ENCODE measurements around the gene STARD10. TPM values are rescaled to one million over a fixed set of nuclear protein-coding genes. Genes with fewer than 3 reads are reported as not detected.

STARD10 gene
- total and polyA plus RNA-seq, 9 of the 15 experiments (the other 6 are each of a cell fraction or from before 2014, with no cell fraction given), result 0.15 to 52.9 (median 32.3) TPM

- TF ChIP-seq PRDM10 (IDR thresholded peaks at IDR 0.05; ENCODE audit: partially characterized antibody) (peak; percentile 67), ZNF778 (CRISPR knock-in tag; IDR thresholded peaks at IDR 0.05) (no peak), ARID2 (IDR thresholded peaks at IDR 0.05) (no peak), THRAP3 (IDR thresholded peaks at IDR 0.05; ENCODE audit: borderline replicate concordance) (no peak), HEY1 (CRISPR knock-in tag; IDR thresholded peaks at IDR 0.05; ENCODE audit: borderline replicate concordance) (no peak), IRF2 (CRISPR knock-in tag; IDR thresholded peaks at IDR 0.05) (no peak), ZSCAN29 (IDR thresholded peaks at IDR 0.05) (no peak), CCNT2 (IDR thresholded peaks at IDR 0.05; ENCODE audit: borderline replicate concordance, extremely low read depth, insufficient read length, low read depth, low read length) (peak; percentile 56), ETS2 (tag; IDR thresholded peaks at IDR 0.05; ENCODE audit: borderline replicate concordance, poor library complexity, severe bottlenecking) (no peak), MXI1 (IDR thresholded peaks at IDR 0.05; ENCODE audit: low read depth, low read length) (no peak), ETV6 (IDR thresholded peaks at IDR 0.05; ENCODE audit: borderline replicate concordance in 1 of 2, low read depth in 2 of 2, low read length in 1 of 2) (no peak), ETV6 (CRISPR knock-in tag; IDR thresholded peaks at IDR 0.05; ENCODE audit: borderline replicate concordance) (no peak), HNRNPK (IDR thresholded peaks at IDR 0.05; ENCODE audit: low read depth, low read length, poor library complexity, severe bottlenecking) (peak; percentile 96), ILF3 (IDR thresholded peaks at IDR 0.05; ENCODE audit: borderline replicate concordance) (no peak), BMI1 (IDR thresholded peaks at IDR 0.05; ENCODE audit: low read length) (no peak), GATAD2B (IDR thresholded peaks at IDR 0.05; ENCODE audit: borderline replicate concordance) (no peak)
- TF ChIP-seq, protein P1, sequence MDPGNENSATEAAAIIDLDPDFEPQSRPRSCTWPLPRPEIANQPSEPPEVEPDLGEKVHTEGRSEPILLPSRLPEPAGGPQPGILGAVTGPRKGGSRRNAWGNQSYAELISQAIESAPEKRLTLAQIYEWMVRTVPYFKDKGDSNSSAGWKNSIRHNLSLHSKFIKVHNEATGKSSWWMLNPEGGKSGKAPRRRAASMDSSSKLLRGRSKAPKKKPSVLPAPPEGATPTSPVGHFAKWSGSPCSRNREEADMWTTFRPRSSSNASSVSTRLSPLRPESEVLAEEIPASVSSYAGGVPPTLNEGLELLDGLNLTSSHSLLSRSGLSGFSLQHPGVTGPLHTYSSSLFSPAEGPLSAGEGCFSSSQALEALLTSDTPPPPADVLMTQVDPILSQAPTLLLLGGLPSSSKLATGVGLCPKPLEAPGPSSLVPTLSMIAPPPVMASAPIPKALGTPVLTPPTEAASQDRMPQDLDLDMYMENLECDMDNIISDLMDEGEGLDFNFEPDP (CRISPR knock-in tag; IDR thresholded peaks at IDR 0.05), result no peak
- TF ChIP-seq, protein P2, sequence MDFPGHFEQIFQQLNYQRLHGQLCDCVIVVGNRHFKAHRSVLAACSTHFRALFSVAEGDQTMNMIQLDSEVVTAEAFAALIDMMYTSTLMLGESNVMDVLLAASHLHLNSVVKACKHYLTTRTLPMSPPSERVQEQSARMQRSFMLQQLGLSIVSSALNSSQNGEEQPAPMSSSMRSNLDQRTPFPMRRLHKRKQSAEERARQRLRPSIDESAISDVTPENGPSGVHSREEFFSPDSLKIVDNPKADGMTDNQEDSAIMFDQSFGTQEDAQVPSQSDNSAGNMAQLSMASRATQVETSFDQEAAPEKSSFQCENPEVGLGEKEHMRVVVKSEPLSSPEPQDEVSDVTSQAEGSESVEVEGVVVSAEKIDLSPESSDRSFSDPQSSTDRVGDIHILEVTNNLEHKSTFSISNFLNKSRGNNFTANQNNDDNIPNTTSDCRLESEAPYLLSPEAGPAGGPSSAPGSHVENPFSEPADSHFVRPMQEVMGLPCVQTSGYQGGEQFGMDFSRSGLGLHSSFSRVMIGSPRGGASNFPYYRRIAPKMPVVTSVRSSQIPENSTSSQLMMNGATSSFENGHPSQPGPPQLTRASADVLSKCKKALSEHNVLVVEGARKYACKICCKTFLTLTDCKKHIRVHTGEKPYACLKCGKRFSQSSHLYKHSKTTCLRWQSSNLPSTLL (IDR thresholded peaks at IDR 0.05), result no peak
- TF ChIP-seq, protein P3, sequence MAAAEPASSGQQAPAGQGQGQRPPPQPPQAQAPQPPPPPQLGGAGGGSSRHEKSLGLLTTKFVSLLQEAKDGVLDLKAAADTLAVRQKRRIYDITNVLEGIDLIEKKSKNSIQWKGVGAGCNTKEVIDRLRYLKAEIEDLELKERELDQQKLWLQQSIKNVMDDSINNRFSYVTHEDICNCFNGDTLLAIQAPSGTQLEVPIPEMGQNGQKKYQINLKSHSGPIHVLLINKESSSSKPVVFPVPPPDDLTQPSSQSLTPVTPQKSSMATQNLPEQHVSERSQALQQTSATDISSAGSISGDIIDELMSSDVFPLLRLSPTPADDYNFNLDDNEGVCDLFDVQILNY (CRISPR knock-in tag; IDR thresholded peaks at IDR 0.05), result no peak
Measured at GRCh38 chr11:72821920-72822799, 28.3 kb upstream of the STARD10 start (continued).

Data from K562 (cell line).